HL-60 (cell line): ENCODE measurements around the gene KBTBD12.

Experiments
- DNase-seq, 2 experiments: peaks; one replicate each; pipeline ENCODE4 v3.0.0-alpha.2; 2010 to 2020; ENCODE audit warnings: low read depth in 1 of 2, low spot score in 1 of 2
- H3K27ac ChIP-seq: fragments of 250-450 bp; sonication (Bioruptor Pico); replicated peaks from 2 replicates; pipeline ENCODE4 v1.5.1; 2020; ENCODE audit warnings: mild to moderate bottlenecking, moderate library complexity
- H3K27me3 ChIP-seq: fragments of 250-450 bp; sonication (Bioruptor Pico); 2 replicates; pipeline ENCODE4 v1.5.1; 2021; ENCODE audit warnings: mild to moderate bottlenecking, moderate library complexity; ENCODE audit not compliant: insufficient read depth, poor library complexity, severe bottlenecking
- H3K4me3 ChIP-seq: replicated peaks from 2 replicates; pipeline ENCODE4 v1.5.1; 2011; ENCODE audit warnings: mild to moderate bottlenecking, control low read depth, low read length; ENCODE audit not compliant: insufficient read depth
- GABPA ChIP-seq: IDR thresholded peaks from 2 replicates; pipeline ENCODE4 v1.6.1; 2012; ENCODE audit warnings: low read depth
- POLR2AphosphoS5 ChIP-seq: IDR thresholded peaks from 2 replicates; pipeline ENCODE4 v1.6.1; 2012; ENCODE audit warnings: low read depth
- REST ChIP-seq: IDR thresholded peaks from 2 replicates; pipeline ENCODE4 v1.6.1; 2012; ENCODE audit warnings: low read depth; ENCODE audit not compliant: insufficient replicate concordance
- SPI1 ChIP-seq: IDR thresholded peaks from 2 replicates; pipeline ENCODE4 v1.6.1; 2012; ENCODE audit warnings: low read depth, mild to moderate bottlenecking, borderline replicate concordance
- TF ChIP-seq, protein P1 (sequence below): IDR thresholded peaks from one replicate; pipeline ENCODE4 v1.5.1; 2011; ENCODE audit warnings: low read length, control low read depth, inconsistent platforms; ENCODE audit not compliant: insufficient read depth

KBTBD12 gene

DNA sequence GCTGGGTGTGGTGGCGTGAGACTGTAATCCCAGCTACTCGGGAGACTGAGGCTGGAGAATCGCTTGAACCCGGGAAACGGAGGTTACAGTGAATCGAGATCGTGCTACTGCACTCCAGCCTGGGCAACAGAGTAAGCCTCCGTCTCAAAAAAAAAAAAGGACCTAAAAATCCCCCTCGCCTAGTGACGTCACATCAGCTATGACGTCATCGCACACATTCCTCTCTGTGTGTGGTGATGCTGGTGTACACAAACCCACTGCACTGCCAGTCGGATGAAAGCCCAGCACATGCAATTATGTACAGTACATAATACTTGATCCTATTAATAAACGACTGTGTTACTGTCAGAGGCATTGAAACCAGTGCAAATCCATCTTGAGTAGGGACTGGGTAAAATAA, 97.0 kb downstream of the KBTBD12 start:
- no peak for DNase-seq

GRCh38 chr3:128014548-128014947, 99.5 kb downstream of the KBTBD12 start:
- Histone ChIP-seq H3K27me3 (no peaks in the 10 kb centered on the region), H3K4me3 (no peak overlapping the region), H3K27ac (no peak overlapping the region)
- no peak for DNase-seq
- TF ChIP-seq, protein P1, sequence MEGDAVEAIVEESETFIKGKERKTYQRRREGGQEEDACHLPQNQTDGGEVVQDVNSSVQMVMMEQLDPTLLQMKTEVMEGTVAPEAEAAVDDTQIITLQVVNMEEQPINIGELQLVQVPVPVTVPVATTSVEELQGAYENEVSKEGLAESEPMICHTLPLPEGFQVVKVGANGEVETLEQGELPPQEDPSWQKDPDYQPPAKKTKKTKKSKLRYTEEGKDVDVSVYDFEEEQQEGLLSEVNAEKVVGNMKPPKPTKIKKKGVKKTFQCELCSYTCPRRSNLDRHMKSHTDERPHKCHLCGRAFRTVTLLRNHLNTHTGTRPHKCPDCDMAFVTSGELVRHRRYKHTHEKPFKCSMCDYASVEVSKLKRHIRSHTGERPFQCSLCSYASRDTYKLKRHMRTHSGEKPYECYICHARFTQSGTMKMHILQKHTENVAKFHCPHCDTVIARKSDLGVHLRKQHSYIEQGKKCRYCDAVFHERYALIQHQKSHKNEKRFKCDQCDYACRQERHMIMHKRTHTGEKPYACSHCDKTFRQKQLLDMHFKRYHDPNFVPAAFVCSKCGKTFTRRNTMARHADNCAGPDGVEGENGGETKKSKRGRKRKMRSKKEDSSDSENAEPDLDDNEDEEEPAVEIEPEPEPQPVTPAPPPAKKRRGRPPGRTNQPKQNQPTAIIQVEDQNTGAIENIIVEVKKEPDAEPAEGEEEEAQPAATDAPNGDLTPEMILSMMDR = no peak
- TF ChIP-seq REST = no peak
- no peak for TF ChIP-seq SPI1
- TF ChIP-seq POLR2AphosphoS5 = no peak
- no peak for TF ChIP-seq GABPA

More for the DNA sequence above, 97.0 kb downstream of the KBTBD12 start:
- H3K27ac ChIP-seq = no peak overlapping the region
- no peak for TF ChIP-seq POLR2AphosphoS5
- TF ChIP-seq, protein P1 = no peak
- TF ChIP-seq SPI1 = no peak
- TF ChIP-seq GABPA = no peak
- TF ChIP-seq REST = no peak
- H3K4me3 ChIP-seq = no peak overlapping the region
- H3K27me3 ChIP-seq = no peaks in the 10 kb centered on the region

DNA sequence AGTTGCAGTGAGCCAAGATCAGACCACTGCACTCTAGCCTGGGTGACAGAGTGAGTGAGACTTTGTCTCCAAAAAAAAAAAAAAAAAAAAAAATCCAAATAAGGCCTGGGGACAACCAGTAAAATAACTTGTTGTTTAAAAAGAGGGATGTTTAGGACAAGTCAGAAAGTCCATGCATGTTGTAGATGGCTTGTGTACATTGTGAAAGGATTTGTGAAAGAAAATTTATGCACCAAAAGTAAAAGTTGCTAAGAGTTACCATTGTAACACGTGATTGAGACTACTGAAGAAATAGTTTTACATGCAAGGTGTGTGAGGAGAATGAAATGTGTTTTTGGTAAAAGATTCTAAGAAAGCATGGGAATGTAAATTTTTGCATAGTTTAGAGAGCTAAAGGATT, 101.5 kb downstream of the KBTBD12 start:
- no peaks in the 10 kb centered on the region for H3K27me3 ChIP-seq
- TF ChIP-seq, protein P1 = no peak
- TF ChIP-seq SPI1 (no peak), GABPA (no peak), POLR2AphosphoS5 (no peak)
- H3K4me3 ChIP-seq = no peak overlapping the region
- no peak for DNase-seq
- H3K27ac ChIP-seq = no peak overlapping the region

- Histone ChIP-seq H3K27ac (no peak overlapping the region), H3K4me3 (no peak overlapping the region)
- TF ChIP-seq POLR2AphosphoS5 (no peak), REST (no peak), SPI1 (no peak), GABPA (no peak)
- TF ChIP-seq, protein P1 = no peak
These were observed 106.8 kb downstream of the KBTBD12 start for GRCh38 chr3:128021768-128022372.

More at GRCh38 chr3:128021768-128022372, 106.8 kb downstream of the KBTBD12 start:
- H3K27me3 ChIP-seq = no peaks in the 10 kb centered on the region
- DNase-seq = no peak
